GM21528 (cell line): Measurements from ENCODE around the gene DMXL1.
A peak's percentile ranks its signal among the peaks of the same experiment; 100 is the strongest.

ENCODE experiments used
- ATAC-seq: cut with Tn5 transposase; IDR thresholded peaks from one replicate; pipeline ENCODE4 v1.9.1; 2021; ENCODE audit warnings: mild to moderate bottlenecking, moderate library complexity; ENCODE audit not compliant: unreplicated experiment, low FRiP score

Gene DMXL1

GRCh38 chr5:119286511-119287488 lies 215.9 kb downstream of the DMXL1 start:
- ATAC-seq = no peak

GRCh38 chr5:119287547-119288111 lies 216.7 kb downstream of the DMXL1 start:
- no peak for ATAC-seq

GRCh38 chr5:119288379-119289033 lies 217.6 kb downstream of the DMXL1 start:
- no peak for ATAC-seq

GRCh38 chr5:119289438-119290044 lies 218.7 kb downstream of the DMXL1 start:
- peak; percentile 14 for ATAC-seq

- ATAC-seq = peak; percentile 87
Measured at GRCh38 chr5:119290161-119290569, 219.3 kb downstream of the DMXL1 start.

- no peak for ATAC-seq
Measured at GRCh38 chr5:119290607-119291006, 219.7 kb downstream of the DMXL1 start.

GRCh38 chr5:119291056-119291455 lies 220.2 kb downstream of the DMXL1 start:
- ATAC-seq = no peak

- ATAC-seq = no peak
Measured at GRCh38 chr5:119291877-119292276, 221.0 kb downstream of the DMXL1 start.

GRCh38 chr5:119292701-119293515 lies 222.0 kb downstream of the DMXL1 start:
- ATAC-seq = no peak

- ATAC-seq = no peak
Measured at GRCh38 chr5:119293516-119293829, 222.6 kb downstream of the DMXL1 start.
